Esophagus muscularis mucosa (tissue), 3 donors: ENCODE measurements around the gene CFAP300.

ENCODE experiments used
- POLR2A ChIP-seq: fragments of 450-650 bp; IDR thresholded peaks from one replicate; pipeline ENCODE4 v1.6.1; 2017; ENCODE audit warnings: antibody characterized with exemption, moderate library complexity, mild to moderate bottlenecking, low read depth
- TF ChIP-seq, protein P1 (sequence below), 3 experiments: fragments of 200-600 bp in 2 of 3; fragments of 450-650 bp in 1 of 3; sonication (generic) in 2 of 3; IDR thresholded peaks; one replicate each; pipeline ENCODE4 v1.5.1; 2017 to 2019; ENCODE audit warnings: antibody characterized with exemption in 3 of 3, mild to moderate bottlenecking in 2 of 3, moderate library complexity in 1 of 3

DNA sequence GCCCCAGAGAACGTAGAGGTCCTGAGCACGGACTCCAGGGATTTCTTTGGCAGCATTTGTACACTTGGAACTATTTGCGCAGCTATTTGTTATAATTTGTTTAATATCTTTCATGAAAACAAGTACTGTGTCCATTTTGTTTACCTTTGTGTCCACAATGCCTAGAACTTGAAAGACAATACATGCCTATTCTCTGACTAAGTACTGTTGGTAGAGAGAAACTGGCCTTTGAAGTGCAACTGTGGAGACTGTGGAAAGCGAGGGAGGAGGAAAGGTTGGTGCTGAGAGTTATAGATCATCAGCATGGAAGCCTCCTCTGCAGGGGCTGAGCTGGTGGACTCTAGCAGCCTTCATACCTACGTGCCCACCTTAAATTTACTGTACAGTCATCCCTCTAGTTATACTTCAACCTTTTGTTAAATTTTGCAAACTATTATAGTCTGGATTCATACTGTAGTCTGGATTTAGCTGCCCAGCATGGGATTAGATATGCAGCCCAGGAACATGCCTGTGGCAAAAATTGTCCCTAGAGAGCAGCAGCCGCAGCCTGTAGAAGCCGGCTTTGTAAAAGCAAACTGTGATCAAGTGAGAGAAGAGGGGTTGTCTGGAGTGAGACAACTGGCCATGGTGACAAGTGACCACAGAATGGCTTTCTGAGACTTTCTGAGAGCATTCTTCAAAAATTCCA, 38.8 kb downstream of the CFAP300 start:
- TF ChIP-seq, protein P1, sequence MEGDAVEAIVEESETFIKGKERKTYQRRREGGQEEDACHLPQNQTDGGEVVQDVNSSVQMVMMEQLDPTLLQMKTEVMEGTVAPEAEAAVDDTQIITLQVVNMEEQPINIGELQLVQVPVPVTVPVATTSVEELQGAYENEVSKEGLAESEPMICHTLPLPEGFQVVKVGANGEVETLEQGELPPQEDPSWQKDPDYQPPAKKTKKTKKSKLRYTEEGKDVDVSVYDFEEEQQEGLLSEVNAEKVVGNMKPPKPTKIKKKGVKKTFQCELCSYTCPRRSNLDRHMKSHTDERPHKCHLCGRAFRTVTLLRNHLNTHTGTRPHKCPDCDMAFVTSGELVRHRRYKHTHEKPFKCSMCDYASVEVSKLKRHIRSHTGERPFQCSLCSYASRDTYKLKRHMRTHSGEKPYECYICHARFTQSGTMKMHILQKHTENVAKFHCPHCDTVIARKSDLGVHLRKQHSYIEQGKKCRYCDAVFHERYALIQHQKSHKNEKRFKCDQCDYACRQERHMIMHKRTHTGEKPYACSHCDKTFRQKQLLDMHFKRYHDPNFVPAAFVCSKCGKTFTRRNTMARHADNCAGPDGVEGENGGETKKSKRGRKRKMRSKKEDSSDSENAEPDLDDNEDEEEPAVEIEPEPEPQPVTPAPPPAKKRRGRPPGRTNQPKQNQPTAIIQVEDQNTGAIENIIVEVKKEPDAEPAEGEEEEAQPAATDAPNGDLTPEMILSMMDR (IDR thresholded peaks at IDR 0.05) = no peak
- no peak for TF ChIP-seq POLR2A
